ENCODE results near the gene ANKRD11. TPM values are rescaled to one million over a fixed set of nuclear protein-coding genes. Genes with fewer than 3 reads are reported as not detected.
A peak's percentile ranks its signal among the peaks of the same experiment; 100 is the strongest.
"Not testable (repeated sequence)": the region's sequence is repeated elsewhere in the genome, so short reads cannot be mapped to it uniquely, and the experiment has no call there.

ANKRD11 gene
- total and polyA plus RNA-seq, 7 donors = 30.6 to 161 (median 42.8) TPM

DNA sequence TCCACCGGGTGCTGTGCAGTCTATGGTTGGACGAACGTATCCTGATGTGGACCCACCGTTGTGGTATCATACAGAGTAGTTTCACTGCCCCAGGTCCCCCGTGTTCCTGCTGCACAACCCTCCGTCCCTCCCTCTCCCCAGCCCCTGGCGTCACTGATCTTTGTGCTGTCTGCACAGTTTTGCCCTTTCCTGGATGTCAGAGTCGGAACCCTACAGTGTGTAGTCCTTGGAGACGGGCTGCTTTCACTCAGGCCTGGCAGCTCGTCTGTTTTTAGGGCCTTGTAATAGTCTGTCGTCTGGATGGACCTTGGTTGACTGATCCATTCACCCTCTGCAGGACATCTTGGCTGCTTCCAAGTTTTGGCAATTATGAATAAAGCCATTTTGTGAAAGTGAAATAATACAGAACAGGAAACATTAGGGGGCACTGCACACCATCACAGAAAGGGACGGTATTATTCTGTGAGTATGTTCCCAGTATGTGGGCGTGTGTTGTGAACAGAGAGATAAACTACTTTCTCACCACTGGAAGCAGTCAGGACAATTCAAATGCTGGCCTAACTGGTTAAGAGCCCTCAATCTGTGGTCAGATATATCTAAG, 156.9 kb downstream of the ANKRD11 start:
- peak in 3 of 4 donors; percentile 30 to 62 (median 57) for TF ChIP-seq POLR2AphosphoS5 (IDR thresholded peaks at IDR 0.05)
- TF ChIP-seq, protein P1, sequence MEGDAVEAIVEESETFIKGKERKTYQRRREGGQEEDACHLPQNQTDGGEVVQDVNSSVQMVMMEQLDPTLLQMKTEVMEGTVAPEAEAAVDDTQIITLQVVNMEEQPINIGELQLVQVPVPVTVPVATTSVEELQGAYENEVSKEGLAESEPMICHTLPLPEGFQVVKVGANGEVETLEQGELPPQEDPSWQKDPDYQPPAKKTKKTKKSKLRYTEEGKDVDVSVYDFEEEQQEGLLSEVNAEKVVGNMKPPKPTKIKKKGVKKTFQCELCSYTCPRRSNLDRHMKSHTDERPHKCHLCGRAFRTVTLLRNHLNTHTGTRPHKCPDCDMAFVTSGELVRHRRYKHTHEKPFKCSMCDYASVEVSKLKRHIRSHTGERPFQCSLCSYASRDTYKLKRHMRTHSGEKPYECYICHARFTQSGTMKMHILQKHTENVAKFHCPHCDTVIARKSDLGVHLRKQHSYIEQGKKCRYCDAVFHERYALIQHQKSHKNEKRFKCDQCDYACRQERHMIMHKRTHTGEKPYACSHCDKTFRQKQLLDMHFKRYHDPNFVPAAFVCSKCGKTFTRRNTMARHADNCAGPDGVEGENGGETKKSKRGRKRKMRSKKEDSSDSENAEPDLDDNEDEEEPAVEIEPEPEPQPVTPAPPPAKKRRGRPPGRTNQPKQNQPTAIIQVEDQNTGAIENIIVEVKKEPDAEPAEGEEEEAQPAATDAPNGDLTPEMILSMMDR (IDR thresholded peaks at IDR 0.05) = peak; percentile 48 to 69 (median 62)
- H3K27me3 ChIP-seq, H3K4me3 ChIP-seq, H3K36me3 ChIP-seq, H3K9me3 ChIP-seq: not testable (repeated sequence)
- 53 to 57% methylated on average over 11 to 12 of the region's 13 CpGs for WGBS, 2 donors
- Histone ChIP-seq H3K4me1 (peaks cover 0 to 64% (median 57%) of the 10 kb centered on the region in 4 donors), H3K27ac (peak overlapping the region; percentile 37 to 62 (median 51))
- intact Hi-C loops (cut with DNase I) = loop anchor here (2.0 to 5.0 kb wide), 2 partner anchors 154 to 175 kb away; partner anchors contain the start of gene SPG7
- DNase-seq = peak; percentile 48

DNA sequence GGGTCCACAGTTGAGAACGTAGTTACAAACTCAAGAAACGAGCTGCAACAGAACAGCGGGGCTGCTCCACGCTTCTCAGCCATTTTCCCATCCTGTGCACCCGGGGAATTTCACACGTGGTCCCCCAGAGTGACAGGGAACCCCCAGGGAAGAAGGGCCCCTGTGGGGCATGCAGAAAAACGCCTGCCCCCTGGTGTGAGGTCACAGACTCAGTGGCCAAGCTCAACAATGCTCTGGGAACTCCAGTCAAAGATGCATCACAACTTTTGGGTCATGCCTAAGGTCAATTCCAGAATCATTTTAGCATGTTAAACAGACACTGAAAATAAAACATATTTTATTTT, 157.5 kb downstream of the ANKRD11 start:
- WGBS, 2 donors = 63 to 73% methylated on average over 7 of the region's 7 CpGs
- no peaks in the 10 kb centered on the region for H3K27me3 ChIP-seq
- no peaks in the 10 kb centered on the region for H3K9me3 ChIP-seq
- intact Hi-C loops (cut with DNase I) = loop anchor here (2.0 to 5.0 kb wide), 2 partner anchors 154 to 176 kb away; partner anchors contain the start of gene SPG7
- TF ChIP-seq POLR2AphosphoS5 (IDR thresholded peaks at IDR 0.05) (no peak), POLR2A (IDR thresholded peaks at IDR 0.05) (no peak), EP300 (IDR thresholded peaks at IDR 0.05) (no peak)
- peaks cover 0 to 64% (median 57%) of the 10 kb centered on the region in 4 donors for H3K4me1 ChIP-seq
- H3K4me3 ChIP-seq = no peak overlapping the region
- H3K27ac ChIP-seq = peak overlapping the region in 3 of 4 donors; percentile 30 to 62 (median 40)
- H3K36me3 ChIP-seq = no peaks in the 10 kb centered on the region
- peak; percentile 29 for DNase-seq

DNA sequence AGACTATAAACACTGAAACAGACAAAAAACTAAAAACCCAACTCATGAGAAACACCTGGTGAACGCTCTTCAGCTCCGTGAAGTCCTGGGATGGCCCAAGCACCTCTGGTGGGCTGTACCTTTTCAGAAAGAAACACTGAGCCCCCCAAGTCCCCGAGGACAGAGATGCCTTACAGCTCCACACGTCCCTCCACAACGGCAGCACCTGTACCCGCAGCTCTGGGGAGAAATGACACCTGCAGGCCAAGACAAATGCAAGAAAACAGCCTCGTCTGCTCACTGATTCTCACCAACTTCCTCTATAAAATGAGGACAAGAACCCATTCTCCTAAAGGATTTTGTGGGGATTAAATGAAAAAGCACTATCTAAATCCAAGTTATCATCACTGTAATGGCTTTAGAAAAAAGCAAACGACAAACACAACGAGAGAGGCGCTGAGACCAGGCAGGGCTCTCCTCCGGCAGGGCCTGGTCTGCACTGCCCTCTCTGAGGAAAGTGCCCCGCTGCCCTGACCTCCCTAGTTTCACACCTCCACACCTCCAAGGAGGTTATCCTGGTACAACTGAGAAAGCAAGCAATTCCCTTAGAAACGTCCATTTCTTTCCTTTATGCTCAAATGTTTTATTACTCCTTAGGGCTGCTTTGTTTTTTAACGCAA, 158.0 kb downstream of the ANKRD11 start:
- H3K36me3 ChIP-seq = no peaks in the 10 kb centered on the region
- peak overlapping the region in 3 of 4 donors; percentile 30 to 62 (median 40) for H3K27ac ChIP-seq

DNA sequence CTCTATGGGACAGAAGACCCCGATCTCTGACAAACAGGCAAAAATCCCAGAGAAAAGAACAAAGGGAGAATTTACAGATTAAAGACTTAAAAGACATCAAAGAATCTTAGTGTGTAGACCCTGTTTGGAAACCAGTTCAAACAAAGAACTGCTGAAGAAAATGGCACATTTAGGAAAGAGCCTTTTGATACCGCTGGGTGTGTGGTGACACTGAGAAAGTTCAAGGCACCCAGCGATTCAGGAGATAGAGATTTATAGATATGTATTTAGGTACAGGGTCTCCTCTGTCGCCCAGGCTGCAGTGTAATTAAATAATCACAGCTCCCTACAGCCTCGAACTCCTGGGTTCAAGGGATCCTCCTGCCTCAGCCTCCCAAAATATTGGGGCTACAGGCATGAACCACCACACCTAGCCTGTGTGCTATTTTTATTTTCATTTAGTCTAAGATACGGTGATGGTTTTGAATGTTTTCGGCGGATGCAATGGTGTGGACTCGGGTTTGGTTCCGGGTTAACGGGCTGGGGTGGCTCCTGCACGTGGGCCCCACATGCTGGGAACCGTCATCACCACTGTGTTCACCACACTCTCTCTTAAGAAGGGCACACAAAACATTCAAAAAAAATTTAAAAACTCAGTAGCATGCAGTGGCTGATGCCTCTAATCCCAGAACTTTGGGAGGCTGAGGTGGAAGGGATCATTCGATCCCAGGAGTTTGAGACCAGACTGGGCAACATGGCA, 158.8 kb downstream of the ANKRD11 start:
- no peak for TF ChIP-seq EP300 (IDR thresholded peaks at IDR 0.05)
- no peak for TF ChIP-seq POLR2AphosphoS5 (IDR thresholded peaks at IDR 0.05)
- no peak for TF ChIP-seq POLR2A (IDR thresholded peaks at IDR 0.05)
- TF ChIP-seq, protein P1 (IDR thresholded peaks at IDR 0.05) = no peak
- intact Hi-C loops (cut with DNase I) = loop anchor here (2.0 to 5.0 kb wide), 2 partner anchors 156 to 177 kb away; partner anchors contain the start of gene SPG7
- peak overlapping the region in 2 of 4 donors; percentile 17 to 62 for H3K27ac ChIP-seq
- WGBS, 2 donors = 85 to 87% methylated on average over 14 of the region's 14 CpGs
- no peaks in the 10 kb centered on the region for H3K36me3 ChIP-seq
- H3K4me3 ChIP-seq = no peak overlapping the region
- H3K4me1 ChIP-seq = peaks cover 0 to 67% (median 60%) of the 10 kb centered on the region in 4 donors
- H3K27me3 ChIP-seq = no peaks in the 10 kb centered on the region
- no peaks in the 10 kb centered on the region for H3K9me3 ChIP-seq
- peak; percentile 50 for DNase-seq

More for the DNA sequence above, 158.0 kb downstream of the ANKRD11 start:
- TF ChIP-seq, protein P1 (IDR thresholded peaks at IDR 0.05) = no peak
- TF ChIP-seq POLR2A (IDR thresholded peaks at IDR 0.05) (no peak), EP300 (IDR thresholded peaks at IDR 0.05) (no peak), POLR2AphosphoS5 (IDR thresholded peaks at IDR 0.05) (no peak)
- Histone ChIP-seq H3K27me3 (no peaks in the 10 kb centered on the region), H3K9me3 (no peaks in the 10 kb centered on the region), H3K4me3 (no peak overlapping the region), H3K4me1 (peaks cover 0 to 64% (median 56%) of the 10 kb centered on the region in 4 donors)
- WGBS, 2 donors = 67 to 72% methylated on average over 14 of the region's 14 CpGs
- intact Hi-C loops (cut with DNase I) = loop anchor here (2.0 to 5.0 kb wide), 2 partner anchors 155 to 176 kb away; partner anchors contain the start of gene SPG7
- DNase-seq = peak; percentile 40
